Measurements from ENCODE around the gene ATE1. TPM values are rescaled to one million over a fixed set of nuclear protein-coding genes. Genes with fewer than 3 reads are reported as not detected.

Gene ATE1
- total and polyA plus RNA-seq, 2 of the 4 experiments (the other 2 are of a cell fraction), result 6.4 to 27.8 TPM

- Histone ChIP-seq H2AFZ (replicated peaks; ENCODE audit: low read length, poor library complexity) (no peak overlapping the region), H3K14ac (replicated peaks; ENCODE audit: low read depth, low read length) (no peak overlapping the region), H4K8ac (ENCODE audit: low read depth in 2 of 2, low read length in 2 of 2) (no peak overlapping the region), H2BK5ac (ENCODE audit: low read depth, low read length, poor library complexity, severe bottlenecking) (no peak overlapping the region), H3K79me1 (ENCODE audit: low read depth in 1 of 2, low read length in 2 of 2) (no peaks in the 10 kb centered on the region), H3K27me3 (ENCODE audit: control insufficient read depth, insufficient read depth, low read length) (no peaks in the 10 kb centered on the region), H3K4me3 (ENCODE audit: insufficient read depth, low read depth, low read length) (no peak overlapping the region), H2BK20ac (ENCODE audit: low read depth, low read length) (no peak overlapping the region), H2AK9ac (replicated peaks; ENCODE audit: low read depth, low read length, poor library complexity) (no peak overlapping the region), H3K23ac (ENCODE audit: low read depth, low read length) (no peak overlapping the region), H4K20me1 (ENCODE audit: insufficient read depth, low read length) (no peaks in the 10 kb centered on the region), H3K4me1 (ENCODE audit: control insufficient read depth, insufficient read depth, low read length) (peaks cover 4% of the 10 kb centered on the region), H3K4ac (ENCODE audit: low read depth, low read length) (no peak overlapping the region), H4K5ac (ENCODE audit: low read depth, low read length) (no peak overlapping the region), H2BK15ac (ENCODE audit: low read depth, low read length) (no peak overlapping the region), H3K9ac (ENCODE audit: low read depth, low read length) (no peak overlapping the region), H3K9me3 (ENCODE audit: control insufficient read depth, insufficient read depth, low read length) (no peaks in the 10 kb centered on the region), H3K36me3 (ENCODE audit: control insufficient read depth, insufficient read depth, low read length) (no peaks in the 10 kb centered on the region), H3K27ac (ENCODE audit: insufficient read depth, low read length) (no peak overlapping the region), H2AK5ac (ENCODE audit: low read depth, low read length) (no peak overlapping the region), H4K91ac (ENCODE audit: insufficient read depth, low read depth, low read length) (no peak overlapping the region), H3K18ac (ENCODE audit: low read depth, low read length) (no peak overlapping the region), H3K4me2 (ENCODE audit: low read depth, low read length) (no peak overlapping the region), H3K56ac (ENCODE audit: extremely low read depth, insufficient read depth, low read length) (no peak overlapping the region), H3K9me1 (ENCODE audit: insufficient read depth, low read length) (no peaks in the 10 kb centered on the region), H2BK120ac (ENCODE audit: low read depth, low read length) (no peak overlapping the region)
- in situ Hi-C loops (cut with MboI; ENCODE audit: low sequenced_read_pairs) (no loop called here), dilution Hi-C loops (cut with HindIII; ENCODE audit: low sequenced_read_pairs, unreplicated experiment) (no loop called here), intact Hi-C loops (cut with micrococcal nuclease) (no loop called here)
- TF ChIP-seq MAZ (IDR thresholded peaks at IDR 0.05; ENCODE audit: borderline replicate concordance, low read depth, low read length), result no peak
- TF ChIP-seq POLR2A (IDR thresholded peaks at IDR 0.05; ENCODE audit: low read depth, low read length), result no peak
- no peak for TF ChIP-seq RAD21 (IDR thresholded peaks at IDR 0.05; ENCODE audit: low read length)
- no peak for TF ChIP-seq CEBPB (IDR thresholded peaks at IDR 0.05; ENCODE audit: low read depth, low read length)
- TF ChIP-seq MAFK (IDR thresholded peaks at IDR 0.05; ENCODE audit: low read depth, low read length), result no peak
- BruUV-seq (replicated peaks), result no TSS peak
- WGBS, 2 experiments (ENCODE audit: extremely low coverage in 2 of 2, insufficient read length in 1 of 2), result no CpG with 5 or more reads among the region's 2 CpGs
- ATAC-seq (ENCODE audit: low read depth) (no peak), DNase-seq (no peak)
- CTCF ChIA-PET, result interaction anchor here (0.6 to 0.7 kb wide), 2 partner anchors 78 to 127 kb away, joined by 3 to 5 read pairs; no protein-coding TSS in a partner anchor
- POLR2A ChIA-PET (ENCODE audit: unreplicated experiment), result no interaction called here
Measured at GRCh38 chr10:121808835-121809234, 119.0 kb downstream of the ATE1 start.
